GM12801 (cell line): ENCODE results near the gene GLE1.

ENCODE experiments used
- TF ChIP-seq, protein P1 (sequence below): IDR thresholded peaks from one replicate; pipeline ENCODE4 v1.5.1; 2011; ENCODE audit warnings: control low read depth; ENCODE audit not compliant: insufficient read length; ENCODE audit errors: extremely low read depth

GLE1 gene

DNA sequence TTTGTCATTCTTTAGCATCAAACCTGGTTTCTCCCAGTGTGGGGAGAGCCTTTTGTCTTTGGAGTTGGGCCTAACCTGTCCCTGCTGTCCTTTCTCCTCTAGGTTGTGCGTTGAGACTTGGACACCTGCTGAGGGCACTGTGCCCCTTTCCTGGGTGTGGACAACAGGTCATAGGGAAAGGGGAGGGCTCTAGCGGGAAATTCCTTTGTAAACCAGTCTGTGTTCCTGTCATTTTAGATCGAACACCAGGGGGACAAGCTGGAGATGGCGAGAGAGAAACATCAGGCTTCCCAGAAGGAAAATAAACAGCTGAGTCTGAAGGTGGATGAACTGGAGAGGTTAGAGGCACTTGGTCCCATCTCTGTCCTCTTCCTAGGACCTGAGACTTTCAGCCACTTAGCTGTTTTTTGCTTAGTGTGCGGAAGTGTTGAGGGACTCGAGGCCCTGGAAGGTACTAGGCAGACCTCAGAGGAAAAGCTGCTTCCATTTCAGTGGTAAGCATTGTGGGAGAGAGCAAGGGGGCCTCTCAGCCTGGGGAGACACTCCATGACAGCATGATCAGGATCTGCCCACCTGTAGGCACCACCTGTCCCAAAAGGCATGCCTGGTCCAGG lies 8.6 kb upstream of the GLE1 start:
- TF ChIP-seq, protein P1, sequence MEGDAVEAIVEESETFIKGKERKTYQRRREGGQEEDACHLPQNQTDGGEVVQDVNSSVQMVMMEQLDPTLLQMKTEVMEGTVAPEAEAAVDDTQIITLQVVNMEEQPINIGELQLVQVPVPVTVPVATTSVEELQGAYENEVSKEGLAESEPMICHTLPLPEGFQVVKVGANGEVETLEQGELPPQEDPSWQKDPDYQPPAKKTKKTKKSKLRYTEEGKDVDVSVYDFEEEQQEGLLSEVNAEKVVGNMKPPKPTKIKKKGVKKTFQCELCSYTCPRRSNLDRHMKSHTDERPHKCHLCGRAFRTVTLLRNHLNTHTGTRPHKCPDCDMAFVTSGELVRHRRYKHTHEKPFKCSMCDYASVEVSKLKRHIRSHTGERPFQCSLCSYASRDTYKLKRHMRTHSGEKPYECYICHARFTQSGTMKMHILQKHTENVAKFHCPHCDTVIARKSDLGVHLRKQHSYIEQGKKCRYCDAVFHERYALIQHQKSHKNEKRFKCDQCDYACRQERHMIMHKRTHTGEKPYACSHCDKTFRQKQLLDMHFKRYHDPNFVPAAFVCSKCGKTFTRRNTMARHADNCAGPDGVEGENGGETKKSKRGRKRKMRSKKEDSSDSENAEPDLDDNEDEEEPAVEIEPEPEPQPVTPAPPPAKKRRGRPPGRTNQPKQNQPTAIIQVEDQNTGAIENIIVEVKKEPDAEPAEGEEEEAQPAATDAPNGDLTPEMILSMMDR = no peak

DNA sequence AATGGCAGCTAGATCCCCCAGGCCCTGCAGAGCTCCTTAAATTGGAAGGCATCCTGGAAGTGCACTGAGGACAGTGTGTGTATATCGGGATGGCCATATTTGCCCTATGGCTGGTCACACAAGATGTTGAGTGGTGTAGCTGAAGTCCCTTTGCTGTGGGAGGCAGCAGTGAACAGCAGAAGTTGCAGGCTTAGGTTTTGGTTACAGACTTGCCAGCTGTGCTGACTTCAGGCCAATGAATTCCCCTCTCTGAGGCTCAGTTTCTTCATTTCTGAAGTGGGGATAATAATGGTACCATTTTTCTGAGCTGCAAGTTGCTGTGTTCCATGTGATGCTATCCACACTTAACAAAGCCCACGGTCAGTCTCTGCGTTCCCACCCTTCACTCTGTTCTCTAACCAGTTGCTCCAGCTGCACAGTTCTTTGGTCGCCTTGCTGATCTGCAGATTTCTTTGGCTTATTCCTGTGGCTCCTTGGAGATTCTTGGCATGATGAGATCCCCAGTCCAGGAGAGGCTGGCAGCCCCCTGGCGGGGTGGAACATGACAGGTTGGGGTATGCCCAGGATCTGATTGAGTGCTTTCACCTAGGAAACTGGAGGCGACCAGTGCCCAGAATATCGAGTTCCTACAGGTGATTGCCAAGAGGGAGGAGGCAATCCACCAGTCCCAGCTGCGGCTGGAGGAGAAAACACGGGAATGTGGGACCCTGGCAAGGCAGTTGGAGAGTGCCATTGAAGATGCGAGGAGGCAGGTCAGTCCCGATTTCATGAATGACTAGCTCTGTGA lies 6.5 kb upstream of the GLE1 start:
- TF ChIP-seq, protein P1 = no peak

DNA sequence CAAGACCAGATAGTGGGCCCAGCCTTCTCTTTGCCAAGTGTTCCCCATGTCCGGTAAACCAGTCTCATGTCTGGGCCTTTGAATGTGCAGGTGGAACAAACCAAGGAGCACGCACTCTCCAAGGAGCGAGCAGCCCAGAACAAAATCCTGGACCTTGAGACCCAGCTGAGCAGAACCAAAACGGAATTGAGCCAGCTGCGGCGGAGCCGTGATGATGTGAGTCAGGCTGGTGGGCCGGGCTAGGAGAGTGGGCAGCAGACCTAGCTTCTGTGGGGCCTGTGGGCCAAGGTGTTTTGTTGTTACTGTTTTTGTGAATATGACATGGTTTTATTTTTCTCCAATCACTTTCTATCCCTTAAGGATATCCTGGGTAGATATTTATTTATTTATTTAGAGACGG lies 5.6 kb upstream of the GLE1 start:
- TF ChIP-seq, protein P1 = no peak

DNA sequence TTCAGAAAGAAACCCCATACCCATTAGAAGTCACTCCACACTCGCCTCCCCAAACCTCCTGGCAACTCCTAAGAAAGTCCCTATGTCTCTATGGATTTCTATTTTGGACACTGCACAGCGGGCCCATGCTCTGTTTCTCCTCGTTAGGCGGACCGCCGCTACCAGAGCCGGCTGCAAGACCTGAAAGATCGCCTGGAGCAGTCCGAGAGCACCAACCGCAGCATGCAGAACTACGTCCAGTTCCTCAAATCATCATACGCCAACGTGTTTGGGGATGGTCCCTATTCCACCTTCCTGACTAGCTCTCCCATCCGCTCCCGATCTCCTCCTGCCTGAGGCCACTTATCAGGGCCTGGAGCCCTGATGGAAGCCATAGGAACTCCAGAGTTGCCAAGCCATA lies 4.6 kb upstream of the GLE1 start:
- TF ChIP-seq, protein P1 = no peak

DNA sequence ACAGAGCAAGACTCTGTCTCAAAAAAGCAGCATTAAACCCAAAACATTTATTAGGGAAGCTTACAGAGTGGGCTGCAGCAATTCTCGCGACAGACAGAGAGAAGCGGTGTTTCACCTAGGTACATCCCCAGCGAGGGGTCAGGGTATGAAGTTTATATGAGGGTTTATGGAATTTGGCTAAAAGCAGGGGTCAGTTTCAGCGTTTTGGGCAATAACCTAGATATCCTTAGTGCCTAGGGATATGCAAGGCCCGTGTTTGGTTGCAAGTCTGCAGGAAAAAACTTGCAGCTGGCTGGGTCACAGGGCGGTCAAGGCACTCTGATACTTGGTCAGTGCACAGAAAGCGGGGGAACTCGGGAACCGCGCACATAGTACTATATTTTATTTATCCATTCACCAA lies 649 bp upstream of the GLE1 start:
- TF ChIP-seq, protein P1 = no peak

DNA sequence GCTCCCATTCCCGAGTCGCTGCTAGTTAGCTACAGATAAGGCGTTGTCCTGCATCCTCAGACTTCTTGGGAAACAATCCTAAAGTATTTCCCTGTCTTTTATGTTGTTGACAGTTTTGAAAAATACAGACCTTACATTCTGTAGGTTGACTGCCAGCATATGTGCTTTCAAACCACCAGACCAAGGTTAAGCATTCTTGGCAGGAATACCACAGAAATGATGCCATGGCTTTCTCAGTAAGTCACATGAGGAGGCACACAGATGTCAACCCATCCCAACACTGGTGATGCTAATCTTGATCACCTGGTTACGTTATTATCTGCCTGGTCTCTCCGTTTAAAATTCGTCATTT lies 871 bp downstream of the GLE1 start:
- TF ChIP-seq, protein P1 = no peak

DNA sequence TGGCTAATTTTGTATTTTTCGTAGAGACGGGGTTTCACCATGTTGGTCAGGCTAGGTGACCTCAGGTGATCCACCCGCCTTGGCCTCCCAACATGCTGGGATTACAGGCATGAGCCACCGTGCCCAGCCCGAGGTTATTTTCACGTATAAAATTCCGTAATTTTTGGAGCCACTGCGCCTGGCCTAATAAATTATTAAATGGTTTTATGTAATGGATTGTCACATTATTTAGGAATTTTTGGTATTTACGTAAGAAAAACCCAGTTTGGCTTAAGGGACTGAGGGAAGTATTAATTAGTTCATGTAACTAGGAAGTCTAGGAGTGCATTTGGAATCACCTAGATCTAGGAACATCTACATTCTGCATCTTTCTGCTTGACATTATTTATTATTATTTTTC lies 8.3 kb downstream of the GLE1 start:
- TF ChIP-seq, protein P1 = no peak
